ENCODE data around the gene SNRPA1.
"Not testable (repeated sequence)": the region's sequence is repeated elsewhere in the genome, so short reads cannot be mapped to it uniquely, and the experiment has no call there.

The SNRPA1 gene

DNA sequence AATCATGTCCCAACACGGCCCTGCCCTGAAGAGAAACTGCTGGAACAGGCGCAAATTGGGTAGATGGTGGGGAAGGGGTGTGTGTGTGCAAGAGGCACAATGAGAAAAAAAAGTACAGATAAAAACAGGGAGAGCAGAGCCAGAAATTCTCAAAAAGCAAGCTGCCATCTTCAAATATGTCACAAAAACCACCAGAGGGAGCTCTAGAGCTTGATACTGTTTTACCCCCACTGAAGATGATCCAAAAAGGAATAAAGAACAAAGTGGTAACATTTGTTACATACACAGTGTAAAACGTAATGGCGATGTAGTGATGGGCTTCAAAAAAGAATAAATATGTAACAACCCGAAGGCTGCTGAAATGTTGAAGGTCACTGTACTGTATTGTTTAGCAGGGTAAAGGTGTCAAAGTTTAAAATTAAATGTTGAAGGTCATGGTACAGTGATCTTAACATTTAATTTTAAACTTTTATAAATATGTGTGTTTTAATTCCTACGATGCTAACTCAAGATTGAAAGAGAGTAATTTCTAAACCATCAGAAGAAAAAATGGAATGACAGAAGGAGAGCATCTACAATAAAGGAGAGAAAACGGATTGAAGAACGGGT, 6.0 kb downstream of the SNRPA1 start:
- no peak for DNase-seq

DNA sequence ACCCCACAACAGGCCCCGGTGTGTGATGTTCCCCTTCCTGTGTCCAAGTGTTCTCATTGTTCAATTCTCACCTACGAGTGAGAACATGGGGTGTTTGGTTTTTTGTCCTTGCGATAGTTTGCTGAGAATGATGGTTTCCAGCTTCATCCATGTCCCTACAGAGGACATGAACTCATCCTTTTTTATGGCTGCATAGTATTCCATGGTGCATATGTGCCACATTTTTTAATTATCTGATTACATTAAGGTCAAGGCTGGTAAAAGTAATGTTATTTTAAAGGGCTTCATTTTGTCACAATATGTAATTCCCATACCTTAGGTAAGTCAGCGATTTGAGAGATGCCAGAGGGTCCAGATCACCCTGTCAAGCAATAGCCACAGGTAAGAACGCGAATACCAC, 7.7 kb downstream of the SNRPA1 start:
- DNase-seq: not testable (repeated sequence)

DNA sequence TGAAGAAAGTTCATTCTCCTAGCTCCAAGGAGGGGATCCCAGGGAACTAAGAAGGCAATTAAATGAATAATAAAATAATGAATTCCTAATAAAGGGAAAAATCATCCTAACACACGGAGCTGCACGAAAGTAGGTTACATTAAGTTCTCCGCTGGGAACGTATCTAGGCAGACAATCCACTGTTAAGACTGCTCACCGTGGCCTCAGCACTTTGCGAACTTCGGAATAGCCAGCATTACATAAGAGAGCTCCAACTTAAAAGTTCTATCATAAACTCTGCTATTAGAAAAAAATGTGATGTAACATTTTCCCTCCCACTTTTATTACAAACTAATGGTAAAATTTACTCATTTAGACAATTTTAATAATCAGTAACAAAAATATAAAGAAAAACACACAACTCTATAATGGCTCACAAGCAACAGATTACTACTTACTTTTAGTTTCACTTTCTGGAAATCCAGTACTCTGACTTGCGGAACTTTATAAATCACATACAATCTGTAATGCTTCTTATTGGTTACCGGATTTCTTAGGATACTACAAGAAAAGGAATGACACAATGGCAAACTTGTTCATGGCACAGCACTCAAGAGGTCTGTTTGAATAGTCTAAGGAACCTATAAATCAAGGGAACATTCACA, 8.5 kb downstream of the SNRPA1 start:
- no peak for DNase-seq

DNA sequence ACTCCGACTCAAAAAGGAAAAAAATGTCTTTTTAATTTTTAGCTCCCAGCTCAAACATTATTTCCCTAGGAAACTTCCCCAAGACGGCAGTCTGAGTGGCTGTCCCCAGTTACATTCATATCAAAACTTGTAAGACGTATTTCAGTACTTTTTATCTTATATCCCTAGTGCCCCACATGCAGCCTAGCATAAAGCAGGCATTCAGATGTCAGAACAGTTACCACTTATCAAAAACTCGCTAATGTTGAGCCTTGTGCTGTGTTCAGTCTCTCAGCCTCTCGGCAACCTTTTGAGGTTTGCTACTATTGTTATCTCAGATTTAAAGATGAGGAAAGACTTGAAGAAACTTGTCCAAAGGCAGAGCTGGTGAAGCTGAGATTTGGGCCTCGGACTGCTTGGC, 11.1 kb downstream of the SNRPA1 start:
- no peak for DNase-seq

DNA sequence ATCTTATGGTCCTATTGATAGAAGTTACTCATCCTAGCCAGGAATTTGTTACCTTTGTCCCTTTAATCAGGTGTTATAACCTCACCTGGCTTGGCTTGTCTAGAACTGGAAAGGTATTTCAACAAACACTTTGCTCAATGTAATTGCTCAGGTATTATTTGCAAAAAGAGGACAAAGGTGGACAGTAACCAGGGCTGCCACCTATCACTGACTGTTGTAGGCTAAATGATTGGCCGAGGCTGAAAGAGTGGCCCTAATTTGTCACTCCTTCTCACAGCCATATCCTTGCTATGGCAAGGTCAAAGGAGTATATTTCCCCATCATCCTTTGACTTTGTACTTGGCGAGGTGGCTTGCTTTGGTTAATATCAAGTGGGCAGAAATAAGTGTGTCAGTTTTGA, 15.0 kb downstream of the SNRPA1 start:
- no peak for DNase-seq

GRCh38 chr15:101277943-101278564, 17.0 kb downstream of the SNRPA1 start:
- no peak for DNase-seq

GRCh38 chr15:101277038-101277822, 17.8 kb downstream of the SNRPA1 start, which contains the start of gene SELENOS:
SELENOS (minus strand) TSS chr15:101277485; CDS start chr15:101277417, 68 bp downstream.
- DNase-seq: peak; percentile 54 to 86 (median 69)

DNA sequence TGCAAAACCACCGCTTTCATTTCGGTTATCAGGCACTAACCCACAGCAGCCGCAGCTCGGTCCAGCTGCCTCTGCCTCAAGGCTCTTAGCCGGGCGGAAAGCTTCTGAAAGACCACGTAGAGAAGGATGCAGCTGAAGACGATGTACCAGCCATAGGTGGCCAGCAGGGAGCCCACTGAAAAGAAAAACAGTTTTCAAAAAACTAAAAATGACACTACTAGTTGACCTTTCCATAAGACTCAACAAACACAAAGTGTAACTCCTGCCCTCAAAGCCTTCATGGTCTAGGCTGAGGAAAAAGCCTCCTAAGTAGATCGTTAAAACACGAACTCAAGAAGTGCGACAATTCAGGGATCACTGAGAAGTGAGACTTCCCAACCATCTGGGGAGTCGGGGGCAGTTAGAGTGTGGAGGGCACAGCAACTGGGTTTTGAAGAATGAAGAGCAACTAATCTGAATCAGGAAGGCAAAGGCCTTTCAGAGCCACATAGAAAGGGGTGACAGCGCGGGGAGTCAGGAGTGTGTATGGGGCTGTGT, 18.5 kb downstream of the SNRPA1 start:
- no peak for DNase-seq

DNA sequence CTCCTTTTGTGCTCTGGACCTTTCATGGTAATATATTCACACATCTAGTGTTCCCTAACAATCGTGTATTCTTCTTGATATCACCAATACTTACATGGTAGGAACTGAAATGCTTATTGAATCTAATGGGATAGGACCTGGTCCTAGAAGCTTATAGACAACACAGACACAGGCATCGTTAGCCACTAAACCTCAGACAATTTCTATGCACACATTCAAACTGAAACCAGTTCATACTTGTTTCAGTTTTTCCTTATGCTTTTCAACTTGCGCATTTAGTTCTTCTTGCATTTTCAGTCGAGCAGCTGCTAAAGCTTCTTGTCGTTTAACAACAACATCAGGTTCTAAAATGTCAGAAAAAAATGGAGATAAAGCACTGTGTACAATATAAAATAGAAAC, 20.0 kb downstream of the SNRPA1 start:
- no peak for DNase-seq

- DNase-seq: no peak
These were observed 21.5 kb downstream of the SNRPA1 start for GRCh38 chr15:101273534-101273933.

DNA sequence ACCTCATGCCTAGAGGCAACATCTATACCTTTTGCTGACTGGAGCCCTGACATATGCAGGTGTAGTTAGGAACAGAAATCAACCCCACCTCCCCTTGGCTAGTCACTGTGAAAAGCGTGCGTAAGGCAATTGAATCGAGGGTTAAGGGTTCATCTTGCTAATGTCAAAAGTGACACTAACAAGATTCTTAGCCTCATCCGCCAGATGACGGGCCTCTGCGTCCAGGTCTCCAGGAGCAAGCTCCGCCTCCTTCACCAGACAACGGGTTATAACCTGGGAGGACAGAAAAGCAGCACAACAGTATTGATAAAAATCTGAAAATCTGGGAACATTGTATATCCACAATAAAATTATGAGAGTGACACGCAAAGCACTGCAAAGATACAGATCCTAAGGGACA, 22.5 kb downstream of the SNRPA1 start:
- DNase-seq: no peak

- no peak for DNase-seq
These were observed 25.4 kb downstream of the SNRPA1 start for GRCh38 chr15:101269479-101270223.

DNA sequence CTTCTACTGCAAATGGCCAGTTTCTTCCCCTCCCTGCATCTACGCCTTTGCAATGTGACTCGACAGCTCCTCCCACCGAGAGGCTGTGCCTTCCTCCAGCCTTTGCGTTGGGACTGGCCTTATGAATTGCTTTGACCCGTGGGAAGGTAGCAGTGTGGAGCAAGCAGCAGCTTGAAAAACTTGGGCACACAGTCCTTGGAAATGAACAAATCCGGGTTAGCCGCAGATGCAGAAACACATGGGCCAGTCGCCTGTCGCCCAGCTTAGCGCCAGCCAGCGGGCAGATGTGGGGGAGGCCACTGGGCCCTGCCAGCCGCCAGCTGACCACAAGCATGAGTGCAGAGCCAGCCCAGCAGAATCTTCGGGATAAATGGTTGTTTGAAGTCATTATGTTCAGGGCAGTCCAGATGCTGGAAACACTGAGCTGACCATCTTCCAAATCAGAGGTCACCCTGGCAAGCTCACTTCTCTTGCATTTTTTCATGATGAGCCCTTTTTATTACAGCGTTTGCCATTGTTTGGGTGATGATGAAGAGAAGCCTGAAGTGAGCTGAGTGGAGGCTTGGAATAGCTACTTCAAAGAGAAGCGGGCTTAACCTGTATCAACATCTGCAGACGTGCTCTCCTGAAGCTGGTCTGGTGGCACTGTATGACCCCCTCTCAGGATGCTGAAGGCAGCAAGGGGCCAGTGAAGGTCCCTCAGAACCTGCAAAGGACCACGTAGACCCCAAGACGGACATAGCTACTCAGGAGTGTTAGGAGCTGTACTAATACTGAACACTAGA, 27.5 kb downstream of the SNRPA1 start:
- no peak for DNase-seq

- no peak for DNase-seq
These were observed 28.3 kb downstream of the SNRPA1 start for GRCh38 chr15:101266787-101267186.

DNA sequence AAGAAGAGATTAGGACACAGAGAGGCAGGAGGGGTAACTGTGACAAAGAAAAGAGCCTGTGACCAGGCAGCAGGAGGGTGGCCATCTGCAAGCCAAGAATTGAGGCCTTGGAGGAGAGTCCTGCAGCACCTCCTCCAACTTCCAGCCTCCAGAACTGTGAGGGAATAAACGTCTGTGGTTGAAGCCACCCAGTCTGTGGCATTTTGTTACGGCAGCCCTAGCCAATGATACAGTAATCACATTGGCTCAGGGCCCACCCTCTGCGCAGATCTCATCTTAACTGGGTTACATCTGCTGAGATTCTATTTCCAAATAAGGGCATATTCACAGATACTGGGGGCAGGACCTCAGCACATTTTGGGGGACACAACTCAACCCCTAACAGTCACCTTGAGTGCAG, 29.0 kb downstream of the SNRPA1 start:
- no peak for DNase-seq

- DNase-seq: no peak
These were observed 30.0 kb downstream of the SNRPA1 start for GRCh38 chr15:101264911-101265641.

GRCh38 chr15:101264011-101264410, 31.0 kb downstream of the SNRPA1 start:
- no peak for DNase-seq

DNA sequence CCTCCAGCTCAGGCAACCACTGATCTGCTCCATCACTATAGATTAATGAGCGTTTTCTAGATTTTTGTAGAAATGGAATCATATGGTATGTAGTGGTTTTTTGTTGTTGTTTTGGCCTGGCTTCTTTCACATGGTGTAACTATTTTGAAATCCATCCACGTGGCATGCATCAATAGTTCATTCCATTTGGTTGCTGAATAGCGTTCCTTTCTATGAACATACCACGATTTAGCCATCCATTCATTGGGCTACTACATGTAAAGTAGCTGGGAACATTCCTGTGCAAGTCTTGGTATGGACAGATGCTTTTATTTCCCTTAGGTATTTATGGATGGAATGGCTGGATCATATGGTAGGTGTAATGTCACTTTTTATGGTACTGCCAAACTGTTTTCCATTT, 32.5 kb downstream of the SNRPA1 start:
- no peak for DNase-seq

GRCh38 chr15:101258238-101259144, 36.6 kb downstream of the SNRPA1 start:
- DNase-seq: peak in 2 of 4 experiments; percentile 14 to 20

- DNase-seq: no peak
These were observed 38.3 kb downstream of the SNRPA1 start for GRCh38 chr15:101256757-101257156.
